Right ventricle myocardium inferior (tissue), 1 donor: ENCODE results near the gene DEPDC7. TPM values are rescaled to one million over a fixed set of nuclear protein-coding genes. Genes with fewer than 3 reads are reported as not detected.
"Not testable (repeated sequence)": the region's sequence is repeated elsewhere in the genome, so short reads cannot be mapped to it uniquely, and the experiment has no call there.

ENCODE experiments used
- ATAC-seq: fragments of 200-7000 bp; cut with Tn5 transposase; one replicate; pipeline ENCODE4 v1.9.1; 2020; ENCODE audit warnings: mild to moderate bottlenecking, moderate library complexity
- DNase-seq: peaks from one replicate; pipeline ENCODE4 v3.0.0; 2021; ENCODE audit errors: missing footprints
- intact Hi-C: fragments of 100-400 bp; cut with DNase I; formaldehyde crosslinking; loops from one replicate; pipeline ENCODE4 v1.11.0; 2022
- total RNA-seq: library from RNA; stranded (reverse); fragmentation: NEBNext Ultra II Directional; extraction: Animal tissue kit (Norgen Biotek cat#: 25700); gene quantifications from one replicate; pipeline ENCODE4 v1.2.1, GENCODE V29; 2021
- donor health status: DM: no; HTN: yes; CAD: no; lungs with severe emphysema.

DEPDC7 gene
- total RNA-seq, 1 donor from 2014 or later: 0.49 TPM

- ATAC-seq, DNase-seq, intact Hi-C loops: not testable (repeated sequence)
Measured at GRCh38 chr11:33049565-33050408, 34.1 kb downstream of the DEPDC7 start.

GRCh38 chr11:33052231-33052630, 36.6 kb downstream of the DEPDC7 start:
- DNase-seq (no peak), ATAC-seq (no peak)
- intact Hi-C loops: no loop called here

GRCh38 chr11:33055375-33055774, 39.7 kb downstream of the DEPDC7 start:
- DNase-seq (no peak), ATAC-seq (no peak)
- intact Hi-C loops: no loop called here

- no peak for ATAC-seq
- intact Hi-C loops: no loop called here
- no peak for DNase-seq
Measured at GRCh38 chr11:33057284-33057683, 41.6 kb downstream of the DEPDC7 start.

GRCh38 chr11:33059331-33060007, 43.8 kb downstream of the DEPDC7 start:
- DNase-seq: no peak
- no peak for ATAC-seq
- intact Hi-C loops: loop anchor here (10.0 kb wide), 1 partner anchor 255 kb away; no protein-coding TSS in a partner anchor

- intact Hi-C loops: loop anchor here (10.0 kb wide), 1 partner anchor 255 kb away; no protein-coding TSS in a partner anchor
- no peak for ATAC-seq
- no peak for DNase-seq
Measured at GRCh38 chr11:33060271-33060670, 44.6 kb downstream of the DEPDC7 start.

- intact Hi-C loops: loop anchor here (10.0 kb wide), 1 partner anchor 257 kb away; no protein-coding TSS in a partner anchor
- no peak for DNase-seq
- ATAC-seq: no peak
Measured at GRCh38 chr11:33062137-33062536, 46.5 kb downstream of the DEPDC7 start.

- intact Hi-C loops: loop anchor here (10.0 kb wide), 1 partner anchor 259 kb away; no protein-coding TSS in a partner anchor
- DNase-seq (no peak), ATAC-seq (peak; percentile 28)
Measured at GRCh38 chr11:33063326-33063881, 47.7 kb downstream of the DEPDC7 start.

- intact Hi-C loops: loop anchor here (2.0 to 10.0 kb wide), 2 partner anchors 101 to 259 kb away; no protein-coding TSS in a partner anchor
- no peak for DNase-seq
- peak; percentile 23 for ATAC-seq
Measured at GRCh38 chr11:33064033-33064825, 48.6 kb downstream of the DEPDC7 start.

GRCh38 chr11:33064866-33065265, 49.2 kb downstream of the DEPDC7 start:
- intact Hi-C loops: loop anchor here (2.0 to 10.0 kb wide), 2 partner anchors 102 to 260 kb away; no protein-coding TSS in a partner anchor
- ATAC-seq (no peak), DNase-seq (no peak)

GRCh38 chr11:33065445-33066178, 49.9 kb downstream of the DEPDC7 start:
- intact Hi-C loops: loop anchor here (2.0 to 10.0 kb wide), 2 partner anchors 103 to 261 kb away; no protein-coding TSS in a partner anchor
- DNase-seq (peak; percentile 86), ATAC-seq (peak; percentile 73)

GRCh38 chr11:33067294-33067693, 51.6 kb downstream of the DEPDC7 start:
- no peak for ATAC-seq
- intact Hi-C loops: loop anchor here (10.0 kb wide), 1 partner anchor 262 kb away; no protein-coding TSS in a partner anchor
- no peak for DNase-seq

GRCh38 chr11:33068611-33069340, 53.1 kb downstream of the DEPDC7 start:
- no peak for DNase-seq
- intact Hi-C loops: loop anchor here (10.0 kb wide), 1 partner anchor 264 kb away; no protein-coding TSS in a partner anchor
- ATAC-seq: no peak

GRCh38 chr11:33072465-33072864, 56.8 kb downstream of the DEPDC7 start:
- no peak for DNase-seq
- ATAC-seq: no peak
- intact Hi-C loops: no loop called here
